K562 (cell line): Measurements from ENCODE around the gene IMP4. TPM values are rescaled to one million over a fixed set of nuclear protein-coding genes. Genes with fewer than 3 reads are reported as not detected.

ENCODE experiments used
- ATAC-seq: fragments of 200-7000 bp; cut with Tn5 transposase; 3 replicates; pipeline ENCODE4 v1.9.1; 2020; ENCODE audit warnings: moderate library complexity
- BruUV-seq: library from RNA; stranded (reverse); fragments of 400-500 nt; replicated peaks from 2 replicates; lab custom pipeline; 2021; lab: Mats Ljungman, UMichigan
- CTCF ChIA-PET: fragments of 300-600 bp; formaldehyde crosslinking; extraction: SDS; loops from one replicate; lab custom pipeline; 2021; ENCODE audit warnings: low intra/inter-chr PET ratio; lab: Yijun Ruan, JAX
- POLR2A ChIA-PET: fragments of 300-600, 350-650 bp; sonication (Branson Sonifier 250); formaldehyde crosslinking; extraction: SDS; loops from one replicate; lab custom pipeline; 2021; ENCODE audit warnings: antibody characterized with exemption, inconsistent platforms; lab: Yijun Ruan, JAX
- DNase-seq, 4 experiments: peaks; one replicate each; pipeline versions ENCODE4 v3.0.0 to v3.0.0-alpha.2; 2011 to 2018; ENCODE audit warnings: low spot score in 3 of 4, mixed read lengths in 3 of 4; ENCODE audit errors: extremely low read depth in 1 of 4
- FAIRE-seq: peaks from 2 replicates; lab custom pipeline; 2011; peaks lifted over from hg19 to GRCh38; lab: Jason Lieb, UNC
- H2AFZ ChIP-seq: 2 replicates; pipeline ENCODE4 v1.6.0; 2011; ENCODE audit warnings: low read depth, low read length, control low read depth, inconsistent platforms
- H3K27ac ChIP-seq: fragments of 200-600 bp; 3 replicates; pipeline ENCODE4 v1.8.0; 2011; ENCODE audit warnings: low read depth, mild to moderate bottlenecking, control low read depth, inconsistent platforms, low read length, moderate library complexity, mixed read lengths; ENCODE audit errors: extremely low read depth
- H3K27me3 ChIP-seq, 2 experiments: fragments of 300-600 bp in 1 of 2; 2 replicates in 1 of 2; 3 replicates in 1 of 2; pipeline versions ENCODE4 v1.6.0 to v1.8.0; 2011; ENCODE audit warnings: inconsistent platforms in 2 of 2, low read length in 2 of 2, mild to moderate bottlenecking in 1 of 2, mixed read lengths in 1 of 2, moderate library complexity in 1 of 2; ENCODE audit not compliant: control insufficient read depth in 2 of 2, insufficient read depth in 2 of 2
- H3K36me3 ChIP-seq: fragments of 300-600 bp; 3 replicates; pipeline ENCODE4 v1.8.0; 2011; ENCODE audit warnings: mild to moderate bottlenecking, low read length, inconsistent platforms; ENCODE audit not compliant: control insufficient read depth, insufficient read depth
- H3K4me1 ChIP-seq, 2 experiments: fragments of 200-600 bp in 1 of 2; replicated peaks in 1 of 2; 2 replicates in 1 of 2; 3 replicates in 1 of 2; pipeline versions ENCODE4 v1.5.1 to v1.8.0; 2011; ENCODE audit warnings: inconsistent platforms in 2 of 2, low read length in 2 of 2, mild to moderate bottlenecking in 1 of 2, mixed read lengths in 1 of 2, moderate library complexity in 1 of 2; ENCODE audit not compliant: control insufficient read depth in 2 of 2, insufficient read depth in 2 of 2
- H3K4me2 ChIP-seq: 2 replicates; pipeline ENCODE4 v1.6.1; 2011; ENCODE audit warnings: low read length, control low read depth, inconsistent platforms, mixed read lengths; ENCODE audit not compliant: insufficient read depth
- H3K4me3 ChIP-seq: fragments of 200-600 bp; sonication (generic), shearing (Covaris generic); 2 replicates; pipeline ENCODE4 v1.5.1; 2016; ENCODE audit warnings: control low read depth, inconsistent platforms
- H3K79me2 ChIP-seq: fragments of 200-600 bp; 3 replicates; pipeline ENCODE4 v1.8.0; 2011; ENCODE audit warnings: low read length, inconsistent platforms; ENCODE audit not compliant: control insufficient read depth, insufficient read depth
- H3K9ac ChIP-seq, 2 experiments: 2 replicates each; pipeline versions ENCODE4 v1.6.0 to v1.6.1; 2011; ENCODE audit warnings: low read depth in 2 of 2, low read length in 2 of 2, control low read depth in 1 of 2, inconsistent platforms in 1 of 2, mild to moderate bottlenecking in 1 of 2, mixed read lengths in 1 of 2; ENCODE audit not compliant: insufficient read depth in 1 of 2
- H3K9me1 ChIP-seq: one replicate; pipeline ENCODE4 v1.6.0; 2011; ENCODE audit warnings: inconsistent platforms, mild to moderate bottlenecking, low read length, moderate library complexity; ENCODE audit not compliant: control insufficient read depth, insufficient read depth
- H3K9me3 ChIP-seq: replicated peaks from 2 replicates; pipeline ENCODE4 v1.5.1; 2011; ENCODE audit warnings: low read depth, low read length, inconsistent platforms; ENCODE audit not compliant: control insufficient read depth, insufficient read depth
- H4K20me1 ChIP-seq: replicated peaks from 2 replicates; pipeline ENCODE4 v1.6.1; 2011; ENCODE audit warnings: low read length, inconsistent platforms, mixed read lengths; ENCODE audit not compliant: control insufficient read depth, insufficient read depth
- BRD4 ChIP-seq: fragments of 200-600 bp; sonication (generic); IDR thresholded peaks from 2 replicates; pipeline ENCODE4 v1.6.1; 2017; ENCODE audit warnings: inconsistent platforms
- CHD1 ChIP-seq: fragments of 200-600 bp; sonication (generic); IDR thresholded peaks from one replicate; pipeline ENCODE4 v1.6.1; 2012; ENCODE audit warnings: mild to moderate bottlenecking, moderate library complexity, low read length, inconsistent platforms
- EHMT2 ChIP-seq: fragments of 450-650 bp; IDR thresholded peaks from 2 replicates; pipeline ENCODE4 v1.6.1; 2018; ENCODE audit warnings: antibody characterized with exemption
- ELF1 ChIP-seq: fragments of 200-800 bp; sonication (Bioruptor generic); IDR thresholded peaks from 2 replicates; pipeline ENCODE4 v1.6.1; 2016; ENCODE audit warnings: missing genetic modification characterization, missing compliant biosample characterization
- ETS1 ChIP-seq: conservative IDR thresholded peaks from 2 replicates; pipeline ENCODE4 v1.6.1; 2011; ENCODE audit warnings: low read depth, mild to moderate bottlenecking, low read length; ENCODE audit not compliant: control insufficient read depth
- FOXK2 ChIP-seq, 2 experiments: fragments of 450-650 bp; IDR thresholded peaks in 1 of 2; conservative IDR thresholded peaks in 1 of 2; 2 replicates each; pipeline ENCODE4 v1.6.1; 2016; ENCODE audit warnings: low read depth in 2 of 2, mild to moderate bottlenecking in 1 of 2
- GATAD2A ChIP-seq: fragments of 450-650 bp; IDR thresholded peaks from 2 replicates; pipeline ENCODE4 v1.6.1; 2017
- NR2C2 ChIP-seq, 2 experiments: fragments of 200-800 bp in 1 of 2; sonication (Bioruptor generic) in 1 of 2; sonication (generic) in 1 of 2; formaldehyde crosslinking in 1 of 2; IDR thresholded peaks; 2 replicates each; pipeline versions ENCODE4 v1.6.1 to v1.8.0; 2016 to 2022; ENCODE audit warnings: mild to moderate bottlenecking in 1 of 2, missing compliant biosample characterization in 1 of 2, missing genetic modification characterization in 1 of 2, missing genetic modification reagents in 1 of 2
- PBX2 ChIP-seq, 2 experiments: IDR thresholded peaks in 1 of 2; conservative IDR thresholded peaks in 1 of 2; 2 replicates each; pipeline ENCODE4 v1.6.1; 2016; ENCODE audit warnings: low read depth in 2 of 2, mild to moderate bottlenecking in 1 of 2, missing compliant biosample characterization in 1 of 2, missing genetic modification characterization in 1 of 2, moderate library complexity in 1 of 2
- SREBF2 ChIP-seq: sonication (generic); formaldehyde crosslinking; IDR thresholded peaks from 2 replicates; pipeline ENCODE4 v1.4.0; 2020; ENCODE audit warnings: mild to moderate bottlenecking, missing genetic modification reagents
- TAF7 ChIP-seq: fragments of 450-650 bp; IDR thresholded peaks from 2 replicates; pipeline ENCODE4 v1.6.1; 2016; ENCODE audit warnings: missing genetic modification characterization, missing compliant biosample characterization
- ZC3H4 ChIP-seq: sonication (generic); formaldehyde crosslinking; IDR thresholded peaks from 2 replicates; pipeline ENCODE4 v1.9.0; 2021; ENCODE audit warnings: missing genetic modification reagents, borderline replicate concordance
- ZNF592 ChIP-seq: fragments of 450-650 bp; IDR thresholded peaks from 2 replicates; pipeline ENCODE4 v1.6.1; 2017; ENCODE audit warnings: antibody characterized with exemption, mild to moderate bottlenecking
- WGBS: fragments of 100-300 bp; shearing (Covaris generic); methylation state at CpG from one replicate; pipeline ENCODE4 v1.1.6; 2016; ENCODE audit warnings: low coverage, mixed read lengths; ENCODE audit not compliant: insufficient coverage; ENCODE audit errors: missing lambda C conversion rate; 5-methylcytosine and 5-hydroxymethylcytosine counted together
- in situ Hi-C: fragments of 300-500 bp; cut with MboI; formaldehyde crosslinking; loops from 4 replicates; pipeline ENCODE4 v1.15.0; 2018; ENCODE audit warnings: inconsistent platforms, mixed read lengths
- intact Hi-C: fragments of 100-400 bp; cut with micrococcal nuclease; formaldehyde crosslinking; loops from 2 replicates; pipeline ENCODE4 v1.14.2; 2022
- polyA plus RNA-seq, 8 experiments: library from polyadenylated mRNA; depleted of rRNA in 4 of 8; stranded (reverse) in 5 of 8; unstranded in 3 of 8; fragments of >200 nt; fragmentation: Nextera tagmentation in 2 of 8; fragmentation: Illumina TruSeq in 1 of 8; extraction: Ambion mirVana in 2 of 8; extraction: Trizol in 1 of 8; gene quantifications; 2 replicates each; pipeline versions ENCODE4 v1.2.1 to v1.2.3, GENCODE V29; 2011 to 2014; ENCODE audit warnings: inconsistent platforms in 1 of 8, missing spikeins in 1 of 8
- total RNA-seq, 7 experiments: library from RNA; depleted of rRNA in 6 of 7; stranded (reverse); fragments of >200 nt in 6 of 7; fragmentation: Illumina TruSeq in 2 of 7; extraction: Trizol in 2 of 7; gene quantifications; 2 replicates each; pipeline versions ENCODE4 v1.2.1 to v1.2.3, GENCODE V29; 2011 to 2021; ENCODE audit warnings: low replicate concordance in 1 of 7

Gene IMP4
- total and polyA plus RNA-seq, 9 of the 15 experiments (the other 6 are each of a cell fraction or from before 2014, with no cell fraction given): 35.4 to 209 (median 100.0) TPM

GRCh38 chr2:130371723-130372054 lies 29.0 kb downstream of the IMP4 start:
- peak overlapping the region; percentile 74 for H3K4me3 ChIP-seq
- peak; percentile 17 for ATAC-seq
- H3K9me3 ChIP-seq: peaks cover 3% of the 10 kb centered on the region; the same call in 1 of the 2 replicates
- CTCF ChIA-PET: interaction anchor here (1.4 kb wide), 1 partner anchor 16 kb away, joined by 8 read pairs; the partner anchor contains the start of gene PTPN18
- WGBS: 28% methylated on average over 15 of the region's 18 CpGs
- POLR2A ChIA-PET: no interaction called here
- DNase-seq: peak in 1 of 4 experiments; percentile 62
- BruUV-seq: TSS peak; percentile 83
- peaks cover 44% of the 10 kb centered on the region for H3K79me2 ChIP-seq
- H3K4me1 ChIP-seq: peaks cover 31 to 42% of the 10 kb centered on the region in 2 experiments; a peak in 4 of 5 replicates
- peak overlapping the region; percentile 81 for H3K27ac ChIP-seq
- H3K27me3 ChIP-seq: no peaks in the 10 kb centered on the region
- H2AFZ ChIP-seq: peak overlapping the region; percentile 95
- peak overlapping the region; percentile 88 for H3K4me2 ChIP-seq
- intact Hi-C loops (loop anchor here (1.0 kb wide), 1 partner anchor 29 kb away; the partner anchor contains the start of gene IMP4), in situ Hi-C loops (no loop called here)
- peaks cover 47% of the 10 kb centered on the region; the same call in 2 of the 3 replicates for H3K36me3 ChIP-seq
- H3K9ac ChIP-seq: peak overlapping the region; percentile 88 to 98
- FAIRE-seq: peak; percentile 23
- no peaks in the 10 kb centered on the region for H3K9me1 ChIP-seq
- no peaks in the 10 kb centered on the region for H4K20me1 ChIP-seq
- no peak for TF ChIP-seq ZC3H4 (CRISPR knock-in tag)
- TF ChIP-seq ZNF592: no peak
- TF ChIP-seq CHD1: no peak
- TF ChIP-seq ETS1: no peak
- TF ChIP-seq GATAD2A: no peak
- TF ChIP-seq BRD4: no peak
- TF ChIP-seq EHMT2: 0 out of 2 replicates have a peak, but pooled peaks have one; percentile 30
- TF ChIP-seq NR2C2 (CRISPR knock-in tag; IDR thresholded peaks at IDR 0.05): no peak
- TF ChIP-seq NR2C2 (tag; IDR thresholded peaks at IDR 0.05): no peak
- TF ChIP-seq FOXK2 (conservative IDR thresholded peaks at IDR 0.05 in 1 of 2, IDR thresholded peaks at IDR 0.05 in 1 of 2; ENCODE audit: low read depth in 2 of 2): 0 out of 4 replicates have a peak, but pooled peaks of 1 of the 2 experiments have one; percentile 35
- no peak for TF ChIP-seq SREBF2 (CRISPR knock-in tag)
- peak; percentile 91 for TF ChIP-seq ELF1
- no peak for TF ChIP-seq PBX2 (CRISPR knock-in tag; IDR thresholded peaks at IDR 0.05; ENCODE audit: low read depth)
- TF ChIP-seq PBX2 (tag; conservative IDR thresholded peaks at IDR 0.05; ENCODE audit: low read depth): no peak
- TF ChIP-seq TAF7: peak; percentile 55; the same call in 1 of the 2 replicates
